Activated CD8-positive, alpha-beta T cell treated with anti-CD3 and anti-CD28 coated beads for 36 hours (primary cell): ENCODE measurements around the gene HSD11B2. TPM values are rescaled to one million over a fixed set of nuclear protein-coding genes. Genes with fewer than 3 reads are reported as not detected.

Experiments used
- ATAC-seq: fragments of 200-7000 bp; cut with Tn5 transposase; one replicate; pipeline ENCODE4 v1.10.0; 2021; ENCODE audit warnings: mild to moderate bottlenecking, moderate library complexity
- CTCF ChIA-PET: fragments of 350-600 bp; sonication (Branson Sonifier 250); formaldehyde crosslinking; loops from one replicate; lab custom pipeline; 2021; ENCODE audit warnings: antibody characterized with exemption; lab: Charles Lee
- POLR2A ChIA-PET: fragments of 350-600 bp; sonication (Branson Sonifier 250); formaldehyde crosslinking; loops from one replicate; lab custom pipeline; 2021; ENCODE audit warnings: antibody characterized with exemption; lab: Charles Lee
- DNase-seq: peaks from one replicate; pipeline ENCODE4 v3.0.0-alpha.2; 2020
- H3K27ac Mint-ChIP-seq: one replicate; pipeline ENCODE4 v1.8.0; 2021; ENCODE audit warnings: mild to moderate bottlenecking, mixed read lengths
- H3K27me3 Mint-ChIP-seq: one replicate; pipeline ENCODE4 v1.8.0; 2021; ENCODE audit warnings: mixed read lengths
- H3K36me3 Mint-ChIP-seq: one replicate; pipeline ENCODE4 v1.8.0; 2021; ENCODE audit warnings: low read depth, mixed read lengths
- H3K4me1 Mint-ChIP-seq: one replicate; pipeline ENCODE4 v1.8.0; 2021; ENCODE audit warnings: low read depth, mixed read lengths
- H3K4me3 Mint-ChIP-seq: one replicate; pipeline ENCODE4 v1.8.0; 2021; ENCODE audit warnings: mild to moderate bottlenecking, moderate library complexity, mixed read lengths
- H3K9me3 Mint-ChIP-seq: one replicate; pipeline ENCODE4 v1.8.0; 2021; ENCODE audit warnings: mixed read lengths
- intact Hi-C: fragments of 100-400 bp; cut with micrococcal nuclease; formaldehyde crosslinking; loops from one replicate; pipeline ENCODE4 v1.10.0; 2022
- total RNA-seq, 2 experiments: library from RNA; stranded (reverse); gene quantifications; one replicate each; pipeline ENCODE4 v1.2.3, GENCODE V29; 2021
- TF ChIP-seq, protein P1 (sequence below): fragments of 200-600 bp; IDR thresholded peaks from one replicate; pipeline ENCODE4 v1.8.0; 2022; ENCODE audit warnings: antibody characterized with exemption, mild to moderate bottlenecking

Gene HSD11B2
- total RNA-seq, 2 experiments from 2014 or later, result 1.6 to 2.3 TPM

DNA sequence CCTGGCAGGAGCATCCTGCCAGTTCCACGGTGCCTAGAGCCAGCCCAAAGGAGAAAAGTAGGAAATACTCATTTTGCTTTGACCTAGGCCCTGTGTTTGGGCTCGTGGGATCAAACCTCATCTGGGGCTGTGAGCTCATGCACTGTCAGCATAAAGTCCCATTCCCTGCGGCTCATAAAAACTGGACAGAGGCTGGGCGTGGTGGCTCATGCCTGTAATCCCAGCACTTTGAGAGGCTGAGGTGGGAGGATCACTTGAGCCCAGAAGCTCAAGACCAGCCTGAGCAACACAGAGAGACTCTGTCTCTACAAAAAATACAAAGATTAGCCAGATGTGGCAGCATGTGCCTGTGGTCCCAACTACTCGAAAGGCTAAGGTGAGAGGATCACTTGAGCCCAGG, 32.1 kb downstream of the HSD11B2 start:
- peaks cover 15% of the 10 kb centered on the region for H3K4me1 Mint-ChIP-seq
- H3K4me3 Mint-ChIP-seq, result no peak overlapping the region
- intact Hi-C loops, result no loop called here
- no peaks in the 10 kb centered on the region for H3K9me3 Mint-ChIP-seq
- ChIA-PET POLR2A (no interaction called here), CTCF (interaction anchor here (1.0 to 1.8 kb wide), 3 partner anchors 15 to 203 kb away, joined by 4 to 7 read pairs (median 4); no protein-coding TSS in a partner anchor)
- DNase-seq (no peak), ATAC-seq (no peak)
- no peaks in the 10 kb centered on the region for H3K27me3 Mint-ChIP-seq
- TF ChIP-seq, protein P1, sequence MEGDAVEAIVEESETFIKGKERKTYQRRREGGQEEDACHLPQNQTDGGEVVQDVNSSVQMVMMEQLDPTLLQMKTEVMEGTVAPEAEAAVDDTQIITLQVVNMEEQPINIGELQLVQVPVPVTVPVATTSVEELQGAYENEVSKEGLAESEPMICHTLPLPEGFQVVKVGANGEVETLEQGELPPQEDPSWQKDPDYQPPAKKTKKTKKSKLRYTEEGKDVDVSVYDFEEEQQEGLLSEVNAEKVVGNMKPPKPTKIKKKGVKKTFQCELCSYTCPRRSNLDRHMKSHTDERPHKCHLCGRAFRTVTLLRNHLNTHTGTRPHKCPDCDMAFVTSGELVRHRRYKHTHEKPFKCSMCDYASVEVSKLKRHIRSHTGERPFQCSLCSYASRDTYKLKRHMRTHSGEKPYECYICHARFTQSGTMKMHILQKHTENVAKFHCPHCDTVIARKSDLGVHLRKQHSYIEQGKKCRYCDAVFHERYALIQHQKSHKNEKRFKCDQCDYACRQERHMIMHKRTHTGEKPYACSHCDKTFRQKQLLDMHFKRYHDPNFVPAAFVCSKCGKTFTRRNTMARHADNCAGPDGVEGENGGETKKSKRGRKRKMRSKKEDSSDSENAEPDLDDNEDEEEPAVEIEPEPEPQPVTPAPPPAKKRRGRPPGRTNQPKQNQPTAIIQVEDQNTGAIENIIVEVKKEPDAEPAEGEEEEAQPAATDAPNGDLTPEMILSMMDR, result no peak
- H3K27ac Mint-ChIP-seq, result no peak overlapping the region
- H3K36me3 Mint-ChIP-seq, result no peaks in the 10 kb centered on the region

DNA sequence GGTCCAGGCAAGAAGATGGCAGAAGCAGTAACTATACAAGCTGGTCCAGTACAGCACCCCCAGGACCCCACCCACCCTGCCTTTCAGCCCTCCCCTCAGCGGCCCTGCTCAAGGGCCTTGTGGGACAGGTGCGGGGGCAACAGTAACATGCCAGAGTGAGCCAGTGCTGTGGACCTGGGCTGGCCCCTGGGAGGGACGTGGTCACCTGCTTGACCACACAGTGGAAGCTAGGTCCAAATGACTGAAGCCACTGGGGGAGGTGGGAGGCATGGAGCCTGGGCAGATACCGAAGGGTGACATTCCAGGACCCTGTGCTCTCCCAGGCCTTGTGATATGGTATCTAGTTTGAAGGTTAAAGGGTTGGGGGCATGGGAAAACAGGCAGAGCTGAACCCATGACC, 32.8 kb downstream of the HSD11B2 start:
- ChIA-PET POLR2A (no interaction called here), CTCF (interaction anchor here (1.1 to 1.8 kb wide), 6 partner anchors 16 to 353 kb away, joined by 3 to 13 read pairs (median 4); no protein-coding TSS in a partner anchor)
- Mint-ChIP-seq H3K27ac (no peak overlapping the region), H3K36me3 (no peaks in the 10 kb centered on the region), H3K9me3 (no peaks in the 10 kb centered on the region), H3K27me3 (no peaks in the 10 kb centered on the region), H3K4me1 (peaks cover 13% of the 10 kb centered on the region), H3K4me3 (no peak overlapping the region)
- TF ChIP-seq, protein P1, result no peak
- ATAC-seq, result no peak
- intact Hi-C loops, result no loop called here
- DNase-seq, result no peak

DNA sequence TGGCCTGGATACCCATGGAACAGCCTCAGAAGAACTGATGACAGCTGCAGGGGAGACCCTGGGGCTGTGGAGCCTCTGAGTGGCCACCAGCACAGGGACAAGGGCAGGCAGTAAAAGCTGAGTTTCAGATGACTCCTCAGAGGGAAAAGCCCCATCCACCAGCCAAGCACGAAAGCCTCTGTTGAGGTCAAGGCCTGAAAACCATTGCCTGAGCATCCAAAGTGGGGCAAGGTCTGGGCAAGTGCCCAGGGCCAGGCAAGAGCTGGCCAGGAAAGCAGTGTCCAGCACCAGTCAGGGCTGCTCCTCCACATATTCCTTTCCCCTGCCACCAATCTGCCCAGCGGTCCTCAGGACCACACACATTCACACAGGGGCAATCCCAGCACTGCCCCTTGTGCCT, 33.6 kb downstream of the HSD11B2 start:
- H3K4me1 Mint-ChIP-seq, result peaks cover 12% of the 10 kb centered on the region
- TF ChIP-seq, protein P1, result no peak
- no peaks in the 10 kb centered on the region for H3K36me3 Mint-ChIP-seq
- no peaks in the 10 kb centered on the region for H3K9me3 Mint-ChIP-seq
- ATAC-seq, result no peak
- intact Hi-C loops, result no loop called here
- ChIA-PET POLR2A (no interaction called here), CTCF (interaction anchor here (0.8 to 2.0 kb wide), 6 partner anchors 15 to 352 kb away, joined by 3 to 31 read pairs (median 4); no protein-coding TSS in a partner anchor)
- DNase-seq, result no peak
- H3K27ac Mint-ChIP-seq, result no peak overlapping the region
- H3K4me3 Mint-ChIP-seq, result no peak overlapping the region
- no peaks in the 10 kb centered on the region for H3K27me3 Mint-ChIP-seq

DNA sequence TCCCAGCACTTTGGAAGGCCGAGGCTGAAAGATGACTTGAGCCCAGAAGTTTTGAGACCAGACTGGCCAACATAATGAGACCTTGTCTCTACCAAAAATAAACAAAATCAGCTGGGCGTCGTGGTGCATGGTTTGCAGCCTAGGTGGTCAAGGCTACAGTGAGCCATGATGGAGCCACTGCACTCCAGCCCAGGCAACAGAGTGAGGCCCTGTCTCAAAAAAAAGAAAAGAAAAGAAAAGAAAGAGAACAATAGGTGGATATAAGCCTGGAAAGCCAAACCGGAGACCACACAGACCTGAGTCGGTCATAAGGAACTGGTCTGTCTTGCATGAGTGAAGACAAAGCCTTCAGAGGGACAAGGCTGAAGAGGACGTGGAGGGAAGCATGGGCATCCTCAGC, 35.7 kb downstream of the HSD11B2 start:
- ChIA-PET CTCF (interaction anchor here (0.7 to 4.5 kb wide), 12 partner anchors 9 to 54 kb away, joined by 3 to 57 read pairs (median 6); partner anchors contain the start of genes ATP6V0D1 and HSD11B2), POLR2A (no interaction called here)
- H3K27me3 Mint-ChIP-seq, result no peaks in the 10 kb centered on the region
- no peak overlapping the region for H3K27ac Mint-ChIP-seq
- no peaks in the 10 kb centered on the region for H3K36me3 Mint-ChIP-seq
- H3K4me3 Mint-ChIP-seq, result no peak overlapping the region
- intact Hi-C loops, result loop anchor here (5.0 kb wide), 1 partner anchor 39 kb away; no protein-coding TSS in a partner anchor
- no peaks in the 10 kb centered on the region for H3K9me3 Mint-ChIP-seq
- DNase-seq (no peak), ATAC-seq (no peak)
- TF ChIP-seq, protein P1, result no peak
- H3K4me1 Mint-ChIP-seq, result peaks cover 16% of the 10 kb centered on the region

DNA sequence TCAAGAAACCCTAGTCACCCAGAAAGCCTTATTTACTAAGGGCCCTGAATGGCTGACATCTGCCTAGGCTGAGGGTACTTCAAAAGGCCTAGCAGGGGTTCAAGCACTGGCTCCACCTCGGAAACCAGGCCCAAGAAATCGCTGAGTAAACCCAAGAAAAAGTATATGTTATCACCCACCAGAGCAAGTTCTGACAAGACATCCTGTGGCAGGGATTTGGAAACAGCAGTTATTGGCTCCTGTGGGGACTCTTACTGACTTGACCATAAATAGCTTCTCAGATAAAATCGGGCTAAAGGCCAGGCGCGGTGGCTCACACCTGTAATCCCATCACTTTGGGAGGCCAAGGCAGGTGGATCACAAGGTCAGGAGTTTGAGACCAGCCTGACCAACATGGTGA, 37.8 kb downstream of the HSD11B2 start:
- Mint-ChIP-seq H3K27me3 (no peaks in the 10 kb centered on the region), H3K4me1 (peaks cover 27% of the 10 kb centered on the region), H3K36me3 (no peaks in the 10 kb centered on the region), H3K9me3 (no peaks in the 10 kb centered on the region), H3K27ac (no peak overlapping the region), H3K4me3 (no peak overlapping the region)
- intact Hi-C loops, result loop anchor here (5.0 kb wide), 1 partner anchor 41 kb away; no protein-coding TSS in a partner anchor
- ChIA-PET CTCF (interaction anchor here (0.9 to 4.5 kb wide), 5 partner anchors 12 to 42 kb away, joined by 3 to 57 read pairs (median 4); partner anchors contain the start of gene ATP6V0D1), POLR2A (interaction anchor here (0.6 kb wide), 1 partner anchor 151 kb away, joined by 3 read pairs; no protein-coding TSS in a partner anchor)
- TF ChIP-seq, protein P1, result no peak
- DNase-seq, result no peak
- ATAC-seq, result no peak
